Effector CD4-positive, alpha-beta T cell (primary cell): ENCODE results near the gene SLC12A3.

Source experiments
- DNase-seq: peaks from one replicate; pipeline ENCODE4 v3.0.0-alpha.2; 2020

The SLC12A3 gene

GRCh38 chr16:56895813-56896212, 30.8 kb downstream of the SLC12A3 start:
- no peak for DNase-seq

DNA sequence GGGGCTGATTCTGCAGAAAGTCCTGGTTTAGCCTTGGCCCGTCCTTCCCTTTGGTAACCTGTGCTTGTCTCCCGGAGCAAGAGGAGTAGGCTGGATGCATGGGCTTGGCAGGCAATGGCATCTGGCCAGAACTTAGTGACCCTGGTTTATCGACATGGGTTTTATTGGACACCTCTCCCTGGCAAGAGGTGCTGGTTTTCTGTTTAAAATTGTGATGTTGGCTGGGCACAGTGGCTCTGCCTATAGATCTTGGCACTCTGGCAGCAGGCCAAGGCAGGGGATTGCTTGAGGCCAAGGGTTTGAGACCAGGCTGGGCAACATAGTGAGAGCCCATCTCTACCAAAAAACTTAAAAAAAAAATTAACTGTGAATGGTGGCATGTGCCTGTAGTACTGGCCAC, 31.2 kb downstream of the SLC12A3 start:
- DNase-seq: no peak

DNA sequence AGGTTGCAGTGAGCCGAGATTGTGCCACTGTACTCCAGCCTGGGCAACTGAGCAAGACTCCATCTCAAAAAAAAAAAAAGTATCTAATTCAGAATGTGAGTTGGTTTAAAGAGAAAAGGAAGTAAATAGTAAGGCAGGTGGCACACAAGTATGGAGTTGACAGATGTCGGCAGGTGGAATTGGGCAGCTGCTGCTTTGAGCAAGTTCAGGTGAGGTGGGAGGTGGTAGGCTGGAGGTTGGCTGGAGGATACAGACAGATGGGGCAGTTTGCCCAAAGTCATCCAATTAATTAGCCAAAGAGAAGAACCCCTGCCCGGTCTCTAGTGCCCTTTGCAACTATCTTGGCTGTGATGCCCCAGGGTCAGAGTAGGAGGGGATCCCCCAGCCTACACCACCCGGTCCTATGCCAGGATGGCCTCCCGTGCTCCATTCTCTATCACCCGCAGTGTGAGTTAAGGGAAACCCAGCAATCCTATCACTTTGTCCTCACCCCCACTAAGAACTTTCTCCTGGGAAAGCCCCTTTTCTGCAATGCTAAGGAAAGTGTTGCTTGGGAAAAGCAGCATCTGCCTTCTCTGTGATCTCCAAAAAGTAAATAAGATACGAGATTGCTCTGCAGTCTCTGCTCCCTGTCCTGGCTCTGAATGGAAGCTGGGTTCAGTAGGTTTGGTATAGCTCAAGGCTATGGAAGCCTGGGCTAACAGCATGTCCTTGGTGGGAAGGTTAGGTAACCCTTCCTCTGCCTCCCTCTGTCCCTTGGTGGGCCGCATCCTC, 32.2 kb downstream of the SLC12A3 start:
- DNase-seq: no peak

- no peak for DNase-seq
Observed at GRCh38 chr16:56898847-56899246, 33.8 kb downstream of the SLC12A3 start.

DNA sequence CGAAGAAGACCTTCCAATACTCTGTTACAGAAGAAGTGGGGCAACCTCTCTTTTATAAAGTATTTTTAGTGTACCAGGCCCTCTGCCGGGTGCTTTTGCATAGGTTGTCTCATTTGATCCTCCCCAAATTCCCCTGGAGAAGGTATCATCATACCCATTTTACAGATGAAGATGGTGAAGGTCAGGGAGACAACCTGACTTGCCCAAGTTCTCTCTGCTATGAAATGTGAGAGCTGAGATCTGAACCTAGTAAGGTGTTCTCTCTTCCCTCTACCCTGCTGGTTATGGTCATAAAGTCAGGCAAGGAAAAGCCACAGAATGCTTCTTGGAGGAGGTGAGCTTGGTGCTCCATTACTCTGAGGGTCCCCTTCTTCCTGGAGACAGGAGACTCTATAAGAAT, 38.9 kb downstream of the SLC12A3 start:
- no peak for DNase-seq

- no peak for DNase-seq
Observed at GRCh38 chr16:56907401-56907800, 42.4 kb downstream of the SLC12A3 start.

GRCh38 chr16:56909527-56909979, 44.5 kb downstream of the SLC12A3 start:
- no peak for DNase-seq

- no peak for DNase-seq
Observed at GRCh38 chr16:56910112-56910511, 45.1 kb downstream of the SLC12A3 start.

GRCh38 chr16:56910654-56911539, 45.9 kb downstream of the SLC12A3 start:
- DNase-seq: no peak

- no peak for DNase-seq
Observed at GRCh38 chr16:56911771-56912571, 47.0 kb downstream of the SLC12A3 start.

DNA sequence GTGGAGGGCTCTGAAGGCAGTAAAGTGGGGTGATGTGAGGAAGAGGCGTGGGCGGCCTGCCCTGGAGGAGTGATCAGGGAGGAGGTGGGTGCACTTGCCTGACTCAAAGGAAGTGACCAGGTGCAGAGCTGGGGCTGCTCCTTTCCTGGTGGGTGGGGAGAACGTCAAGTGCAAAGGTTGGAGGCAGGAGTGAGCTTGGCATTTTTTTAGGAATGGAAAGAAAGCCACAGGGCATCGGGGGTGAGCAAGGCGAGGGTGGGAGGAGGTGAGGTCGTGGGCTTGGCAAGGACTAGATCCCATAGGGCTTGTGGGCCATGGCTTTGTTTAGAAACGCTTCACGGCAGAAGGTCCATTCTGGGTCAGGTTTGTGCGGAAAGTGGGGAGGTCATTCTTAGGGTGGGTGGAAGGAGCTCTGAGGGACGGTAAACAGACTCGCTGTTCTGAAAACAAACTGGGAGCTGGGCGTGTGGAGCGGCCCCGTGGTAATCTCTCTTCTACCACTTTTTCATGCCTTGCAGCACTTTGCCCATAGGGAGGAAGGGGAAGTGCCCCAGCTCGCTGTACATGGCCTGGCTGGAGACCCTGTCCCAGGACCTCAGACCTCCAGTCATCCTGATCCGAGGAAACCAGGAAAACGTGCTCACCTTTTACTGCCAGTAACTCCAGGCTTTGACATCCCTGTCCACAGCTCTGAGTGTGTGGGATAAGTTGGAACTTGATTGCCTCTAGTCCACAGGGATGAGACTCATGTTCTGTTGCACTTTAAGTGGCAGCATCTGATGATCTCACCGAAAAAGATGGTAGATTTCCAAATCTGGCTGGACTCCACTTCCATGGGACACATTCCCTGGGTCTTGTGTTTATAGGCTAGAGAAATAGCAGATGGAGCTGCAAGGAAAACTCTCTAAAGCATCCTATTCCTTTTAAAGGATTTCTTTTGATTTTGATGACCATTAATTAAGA, 48.0 kb downstream of the SLC12A3 start:
- DNase-seq: no peak

DNA sequence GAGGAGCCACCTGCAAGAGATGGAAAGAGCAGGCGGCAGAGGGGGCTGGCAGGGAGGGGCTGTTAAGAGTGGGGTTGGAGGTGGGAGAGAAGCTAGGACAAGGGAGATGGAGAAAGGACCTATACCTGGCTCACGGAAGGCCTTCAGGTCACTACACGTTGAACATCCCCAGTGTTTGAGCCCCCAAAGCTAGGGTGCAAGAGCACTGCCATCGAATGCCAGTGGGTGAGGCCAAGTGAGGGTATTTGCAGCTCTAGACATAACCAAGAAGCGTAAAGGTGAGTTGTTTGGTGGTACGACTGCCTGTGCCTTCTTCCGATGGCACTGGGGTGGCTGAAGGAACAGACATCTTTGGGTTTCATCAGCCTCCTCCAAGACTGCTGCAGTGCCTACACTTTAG, 49.9 kb downstream of the SLC12A3 start:
- DNase-seq: no peak

GRCh38 chr16:56915336-56916119, 50.5 kb downstream of the SLC12A3 start:
- no peak for DNase-seq

GRCh38 chr16:56916571-56917403, 51.8 kb downstream of the SLC12A3 start:
- no peak for DNase-seq

DNA sequence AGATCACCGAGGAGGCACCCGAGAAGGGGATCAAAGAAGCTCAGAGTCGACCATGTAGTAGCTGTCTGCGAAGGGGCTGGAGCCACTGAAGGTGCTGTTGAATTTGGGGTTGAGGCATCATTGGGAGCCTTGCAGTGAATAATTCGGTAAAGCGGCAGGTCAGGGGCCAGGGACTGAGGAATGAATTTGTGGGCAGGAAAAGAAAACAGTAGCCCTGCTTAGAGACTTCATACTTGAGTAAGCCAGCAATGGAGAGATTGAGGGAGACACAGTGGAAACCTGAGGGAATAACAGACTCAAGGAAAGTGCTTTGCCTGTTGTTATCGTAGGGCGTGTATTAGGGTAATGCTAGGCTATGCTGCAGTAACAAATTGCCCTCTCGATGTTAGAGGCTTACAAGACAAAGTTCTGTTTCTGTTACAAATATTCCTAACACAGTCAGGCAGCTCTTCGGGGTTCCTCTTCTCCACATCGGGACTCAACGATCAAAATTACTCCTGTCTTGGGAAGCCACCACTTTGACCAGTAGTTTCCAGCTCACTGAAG, 53.5 kb downstream of the SLC12A3 start:
- DNase-seq: no peak

DNA sequence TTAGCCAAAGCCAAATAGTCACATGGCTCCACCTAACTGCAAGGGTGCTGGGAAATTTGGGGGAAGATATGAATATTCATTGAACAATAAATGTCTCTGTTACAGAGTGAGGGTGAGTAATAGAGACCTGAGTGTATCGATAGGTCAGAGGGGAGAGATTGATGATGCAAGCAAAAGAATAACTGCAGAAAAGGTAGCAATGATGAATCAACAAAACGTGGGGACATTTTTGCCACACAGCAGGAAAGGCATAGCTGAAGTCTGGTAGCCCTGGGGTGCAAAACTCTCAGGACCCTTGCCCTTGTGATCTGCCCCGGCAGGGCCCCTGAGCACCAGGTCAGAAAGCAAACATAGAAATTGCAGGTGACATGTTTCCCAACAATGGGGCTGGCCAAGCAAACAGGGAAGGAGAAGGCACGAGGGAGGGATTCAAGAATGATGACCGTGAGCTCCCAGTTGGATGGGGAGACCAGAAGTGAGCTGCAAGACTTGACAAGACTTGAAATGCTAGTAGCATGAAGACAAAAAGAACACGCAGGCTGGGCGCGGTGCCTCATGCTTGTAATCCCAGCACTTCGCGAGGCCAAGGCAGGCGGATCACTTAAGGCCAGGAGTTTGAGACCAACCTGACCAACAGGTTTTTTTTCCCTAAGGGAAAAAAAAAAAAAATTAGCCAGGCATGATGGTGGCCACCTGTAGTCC, 54.2 kb downstream of the SLC12A3 start:
- DNase-seq: no peak

DNA sequence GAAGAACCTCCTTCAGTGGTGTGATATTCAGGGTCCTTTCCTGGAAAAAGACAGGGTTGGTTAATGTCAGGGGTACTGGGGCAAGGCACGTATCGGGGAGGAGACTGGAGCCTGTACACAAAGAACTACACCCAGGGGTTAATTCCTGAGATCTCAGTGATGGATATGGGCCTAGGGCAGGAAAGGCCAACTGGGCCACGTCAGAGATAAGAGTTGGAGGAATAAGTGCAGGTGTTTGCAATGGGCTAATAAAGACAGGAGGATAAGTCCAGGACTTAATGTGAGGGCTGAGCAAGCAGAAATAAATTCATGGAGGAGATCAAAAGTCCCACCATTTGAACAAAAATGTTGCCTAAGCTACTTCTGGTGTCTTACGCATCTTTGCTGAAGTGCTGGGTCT, 56.6 kb downstream of the SLC12A3 start:
- DNase-seq: no peak

DNA sequence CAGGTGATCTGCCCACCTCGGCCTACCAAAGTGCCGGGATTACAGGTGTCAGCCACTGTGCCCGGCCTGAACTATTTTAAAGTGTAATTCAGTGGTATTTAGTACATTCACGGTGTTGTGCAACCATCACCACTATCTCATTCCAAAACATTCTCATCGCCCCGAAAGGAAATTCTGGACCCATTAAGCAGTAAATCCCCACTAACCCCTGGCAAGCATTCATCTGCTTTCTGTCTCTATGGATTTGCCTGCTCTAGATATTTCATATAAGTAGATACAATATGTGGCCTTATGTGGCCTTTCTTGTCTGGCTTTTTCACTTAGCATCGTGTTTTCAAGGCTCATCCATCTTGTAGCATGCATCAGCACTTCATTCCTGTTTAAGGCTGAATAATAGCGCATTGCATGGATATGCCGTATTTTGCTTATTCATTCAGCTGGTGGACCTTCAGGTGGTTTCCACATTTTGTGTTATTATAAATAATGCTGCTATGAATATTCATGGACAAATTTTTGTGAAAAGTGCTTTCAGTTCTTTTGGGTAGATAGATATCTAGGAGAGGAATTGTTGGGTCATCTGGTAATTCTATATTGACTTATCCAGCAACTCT, 58.6 kb downstream of the SLC12A3 start:
- DNase-seq: no peak

- no peak for DNase-seq
Observed at GRCh38 chr16:56927471-56927870, 62.5 kb downstream of the SLC12A3 start.
